ENCODE data around the gene SPRYD7. TPM values are rescaled to one million over a fixed set of nuclear protein-coding genes. Genes with fewer than 3 reads are reported as not detected.

Gene SPRYD7
- total and polyA plus RNA-seq, 8 donors: 10.4 to 15.8 (median 13.5) TPM

- ATAC-seq: no peak
- TF ChIP-seq, protein P1, sequence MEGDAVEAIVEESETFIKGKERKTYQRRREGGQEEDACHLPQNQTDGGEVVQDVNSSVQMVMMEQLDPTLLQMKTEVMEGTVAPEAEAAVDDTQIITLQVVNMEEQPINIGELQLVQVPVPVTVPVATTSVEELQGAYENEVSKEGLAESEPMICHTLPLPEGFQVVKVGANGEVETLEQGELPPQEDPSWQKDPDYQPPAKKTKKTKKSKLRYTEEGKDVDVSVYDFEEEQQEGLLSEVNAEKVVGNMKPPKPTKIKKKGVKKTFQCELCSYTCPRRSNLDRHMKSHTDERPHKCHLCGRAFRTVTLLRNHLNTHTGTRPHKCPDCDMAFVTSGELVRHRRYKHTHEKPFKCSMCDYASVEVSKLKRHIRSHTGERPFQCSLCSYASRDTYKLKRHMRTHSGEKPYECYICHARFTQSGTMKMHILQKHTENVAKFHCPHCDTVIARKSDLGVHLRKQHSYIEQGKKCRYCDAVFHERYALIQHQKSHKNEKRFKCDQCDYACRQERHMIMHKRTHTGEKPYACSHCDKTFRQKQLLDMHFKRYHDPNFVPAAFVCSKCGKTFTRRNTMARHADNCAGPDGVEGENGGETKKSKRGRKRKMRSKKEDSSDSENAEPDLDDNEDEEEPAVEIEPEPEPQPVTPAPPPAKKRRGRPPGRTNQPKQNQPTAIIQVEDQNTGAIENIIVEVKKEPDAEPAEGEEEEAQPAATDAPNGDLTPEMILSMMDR (IDR thresholded peaks at IDR 0.05): no peak
- Histone ChIP-seq H3K4me1 (no peaks in the 10 kb centered on the region), H3K27ac (no peak overlapping the region), H3K9me3 (peaks cover 0 to 49% of the 10 kb centered on the region in 2 donors), H3K4me3 (no peak overlapping the region), H3K27me3 (peaks cover 0 to 6% of the 10 kb centered on the region in 2 donors), H3K36me3 (no peaks in the 10 kb centered on the region)
- DNase-seq: no peak
- intact Hi-C loops (cut with DNase I): no loop called here
Measured at GRCh38 chr13:49878682-49879081, 57.5 kb downstream of the SPRYD7 start.

GRCh38 chr13:49877629-49878218 lies 58.4 kb downstream of the SPRYD7 start:
- Histone ChIP-seq H3K36me3 (no peaks in the 10 kb centered on the region), H3K27ac (no peak overlapping the region), H3K4me1 (no peaks in the 10 kb centered on the region), H3K27me3 (peaks cover 0 to 6% of the 10 kb centered on the region in 2 donors), H3K4me3 (no peak overlapping the region), H3K9me3 (peaks cover 0 to 49% of the 10 kb centered on the region in 2 donors)
- ATAC-seq (no peak), DNase-seq (no peak)
- TF ChIP-seq, protein P1 (IDR thresholded peaks at IDR 0.05): no peak
- intact Hi-C loops (cut with DNase I): no loop called here

DNA sequence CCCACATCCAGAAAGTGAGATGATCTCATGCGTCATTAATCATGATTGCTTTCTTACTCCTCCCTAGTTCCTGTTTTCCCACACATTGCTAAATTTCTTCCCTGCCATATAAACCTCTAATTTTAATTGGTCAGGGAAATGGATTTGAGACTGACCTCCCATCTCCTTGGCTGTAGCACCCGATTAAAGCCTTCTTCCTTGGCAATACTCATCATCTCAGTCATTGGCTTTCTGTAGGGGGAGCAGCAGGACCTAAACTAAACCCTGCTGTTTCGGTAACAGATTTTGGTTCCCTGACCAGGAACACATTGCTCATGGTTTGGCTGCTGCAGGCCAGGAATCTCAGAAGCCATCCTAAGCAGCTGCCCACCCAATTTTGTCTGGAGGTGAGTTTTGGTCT lies 61.7 kb downstream of the SPRYD7 start:
- H3K9me3 ChIP-seq: peaks cover 0 to 46% of the 10 kb centered on the region in 2 donors
- H3K27ac ChIP-seq: no peak overlapping the region
- ATAC-seq (no peak), DNase-seq (no peak)
- no peak overlapping the region for H3K4me3 ChIP-seq
- peaks cover 0 to 1% of the 10 kb centered on the region in 2 donors for H3K27me3 ChIP-seq
- no peaks in the 10 kb centered on the region for H3K36me3 ChIP-seq
- no peaks in the 10 kb centered on the region for H3K4me1 ChIP-seq
- intact Hi-C loops (cut with DNase I): no loop called here
- TF ChIP-seq, protein P1 (IDR thresholded peaks at IDR 0.05): no peak

GRCh38 chr13:49869519-49869918 lies 66.6 kb downstream of the SPRYD7 start:
- DNase-seq: peak in 1 of 4 donors; percentile 52
- peak; percentile 56 for ATAC-seq

DNA sequence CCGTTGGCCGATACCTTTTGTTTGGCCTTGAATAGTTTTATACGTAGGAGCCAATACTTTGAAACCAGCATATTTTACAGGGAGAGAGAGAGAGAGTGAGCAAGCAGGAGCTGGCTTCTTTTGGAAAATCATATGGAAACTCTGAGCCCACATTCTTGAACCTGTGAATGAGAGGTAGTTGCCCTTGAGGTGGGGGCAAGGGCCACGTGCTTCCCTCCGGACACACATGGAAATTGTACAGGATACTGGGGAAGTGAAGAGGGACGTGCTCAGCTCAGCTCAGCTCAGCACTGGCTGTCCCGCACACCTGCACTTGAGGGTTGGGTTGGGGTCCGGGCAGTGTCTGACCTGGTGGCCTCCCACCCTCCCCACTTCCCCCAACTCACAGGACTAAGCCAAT lies 68.3 kb downstream of the SPRYD7 start:
- intact Hi-C loops (cut with DNase I): no loop called here

More at GRCh38 chr13:49869519-49869918, 66.6 kb downstream of the SPRYD7 start:
- Histone ChIP-seq H3K4me3 (no peak overlapping the region), H3K27me3 (no peaks in the 10 kb centered on the region), H3K27ac (no peak overlapping the region), H3K36me3 (no peaks in the 10 kb centered on the region), H3K9me3 (peaks cover 0 to 4% of the 10 kb centered on the region in 2 donors), H3K4me1 (no peaks in the 10 kb centered on the region)
- TF ChIP-seq, protein P1 (IDR thresholded peaks at IDR 0.05): peak in 1 of 2 donors; percentile 11
- intact Hi-C loops (cut with DNase I): no loop called here

More for the DNA sequence above, 68.3 kb downstream of the SPRYD7 start:
- ATAC-seq: no peak
- Histone ChIP-seq H3K4me1 (no peaks in the 10 kb centered on the region), H3K27ac (no peak overlapping the region), H3K4me3 (no peak overlapping the region), H3K27me3 (no peaks in the 10 kb centered on the region), H3K36me3 (no peaks in the 10 kb centered on the region), H3K9me3 (no peaks in the 10 kb centered on the region)
- TF ChIP-seq, protein P1 (IDR thresholded peaks at IDR 0.05): no peak
- DNase-seq: no peak

Data from left lung (tissue), 10 donors.